Calu3 (cell line): ENCODE results near the gene SCN4A. TPM values are rescaled to one million over a fixed set of nuclear protein-coding genes. Genes with fewer than 3 reads are reported as not detected.
"Not testable (repeated sequence)": the region's sequence is repeated elsewhere in the genome, so short reads cannot be mapped to it uniquely, and the experiment has no call there.

Experiments used
- BruUV-seq: library from RNA; stranded (reverse); fragments of 400-500 nt; replicated peaks from 2 replicates; lab custom pipeline; 2021; lab: Mats Ljungman, UMichigan
- CTCF ChIA-PET: fragments of 300-600 bp; sonication (Branson Sonifier 250); formaldehyde crosslinking; loops from one replicate; lab custom pipeline; 2022; ENCODE audit warnings: antibody characterized with exemption; lab: Charles Lee
- DNase-seq: peaks from one replicate; pipeline ENCODE4 v3.0.0; 2022
- H3K27ac Mint-ChIP-seq: one replicate; pipeline ENCODE4 v1.8.0; 2022; ENCODE audit warnings: mixed read lengths; ENCODE audit not compliant: unreplicated experiment
- H3K27me3 Mint-ChIP-seq: one replicate; pipeline ENCODE4 v1.8.0; 2022; ENCODE audit warnings: mixed read lengths; ENCODE audit not compliant: unreplicated experiment
- H3K36me3 Mint-ChIP-seq: one replicate; pipeline ENCODE4 v1.8.0; 2022; ENCODE audit warnings: mild to moderate bottlenecking, moderate library complexity, mixed read lengths; ENCODE audit not compliant: insufficient read depth, unreplicated experiment
- H3K4me1 Mint-ChIP-seq: one replicate; pipeline ENCODE4 v1.8.0; 2022; ENCODE audit warnings: mild to moderate bottlenecking, low read depth, mixed read lengths; ENCODE audit not compliant: unreplicated experiment
- H3K4me3 Mint-ChIP-seq: one replicate; pipeline ENCODE4 v1.8.0; 2022; ENCODE audit warnings: mild to moderate bottlenecking, low read depth, moderate library complexity, mixed read lengths; ENCODE audit not compliant: unreplicated experiment
- H3K9me3 Mint-ChIP-seq: one replicate; pipeline ENCODE4 v1.8.0; 2022; ENCODE audit warnings: low read depth, mixed read lengths; ENCODE audit not compliant: unreplicated experiment
- intact Hi-C: fragments of 100-400 bp; cut with micrococcal nuclease; formaldehyde crosslinking; loops from one replicate; pipeline ENCODE4 v1.10.0; 2022; ENCODE audit not compliant: unreplicated experiment
- total RNA-seq: library from RNA; stranded (reverse); gene quantifications from 2 replicates; pipeline ENCODE4 v1.2.3, GENCODE V29; 2022
- TF ChIP-seq, protein P1 (sequence below): fragments of 200-600 bp; IDR thresholded peaks from one replicate; pipeline ENCODE4 v1.8.0; 2022; ENCODE audit warnings: antibody characterized with exemption; ENCODE audit not compliant: unreplicated experiment

The SCN4A gene
- total RNA-seq, 1 experiment from 2014 or later, result not detected

DNA sequence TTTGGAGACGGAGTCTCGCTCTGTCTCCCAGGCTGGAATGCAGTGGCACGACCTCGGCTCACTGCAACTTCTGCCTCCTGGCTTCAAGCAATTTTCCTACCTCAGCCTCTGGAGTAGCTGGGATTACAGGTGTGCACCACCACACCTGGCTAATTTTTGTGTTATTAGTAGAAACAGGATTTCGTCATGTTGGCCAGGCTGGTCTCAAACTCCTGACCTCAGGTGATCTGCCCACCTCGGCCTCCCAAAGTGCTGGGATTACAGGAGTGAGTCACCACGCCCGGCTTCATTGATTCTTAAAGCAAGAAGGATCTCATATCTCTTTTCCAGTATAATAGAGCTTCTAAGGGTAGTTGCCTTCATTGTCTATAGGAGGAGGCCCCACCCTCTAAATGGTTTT lies 67.9 kb downstream of the SCN4A start:
- peaks cover 57% of the 10 kb centered on the region for H3K27me3 Mint-ChIP-seq
- not testable (repeated sequence) for BruUV-seq

GRCh38 chr17:63903787-63904201 lies 68.9 kb downstream of the SCN4A start:
- CTCF ChIA-PET, result interaction anchor here (1.1 kb wide), 1 partner anchor 153 kb away, joined by 3 read pairs; no protein-coding TSS in a partner anchor
- H3K4me1 Mint-ChIP-seq, H3K9me3 Mint-ChIP-seq, BruUV-seq, H3K4me3 Mint-ChIP-seq, H3K27ac Mint-ChIP-seq, intact Hi-C loops, H3K36me3 Mint-ChIP-seq: not testable (repeated sequence)
- DNase-seq, result peak; percentile 26
- TF ChIP-seq, protein P1, sequence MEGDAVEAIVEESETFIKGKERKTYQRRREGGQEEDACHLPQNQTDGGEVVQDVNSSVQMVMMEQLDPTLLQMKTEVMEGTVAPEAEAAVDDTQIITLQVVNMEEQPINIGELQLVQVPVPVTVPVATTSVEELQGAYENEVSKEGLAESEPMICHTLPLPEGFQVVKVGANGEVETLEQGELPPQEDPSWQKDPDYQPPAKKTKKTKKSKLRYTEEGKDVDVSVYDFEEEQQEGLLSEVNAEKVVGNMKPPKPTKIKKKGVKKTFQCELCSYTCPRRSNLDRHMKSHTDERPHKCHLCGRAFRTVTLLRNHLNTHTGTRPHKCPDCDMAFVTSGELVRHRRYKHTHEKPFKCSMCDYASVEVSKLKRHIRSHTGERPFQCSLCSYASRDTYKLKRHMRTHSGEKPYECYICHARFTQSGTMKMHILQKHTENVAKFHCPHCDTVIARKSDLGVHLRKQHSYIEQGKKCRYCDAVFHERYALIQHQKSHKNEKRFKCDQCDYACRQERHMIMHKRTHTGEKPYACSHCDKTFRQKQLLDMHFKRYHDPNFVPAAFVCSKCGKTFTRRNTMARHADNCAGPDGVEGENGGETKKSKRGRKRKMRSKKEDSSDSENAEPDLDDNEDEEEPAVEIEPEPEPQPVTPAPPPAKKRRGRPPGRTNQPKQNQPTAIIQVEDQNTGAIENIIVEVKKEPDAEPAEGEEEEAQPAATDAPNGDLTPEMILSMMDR, result peak; percentile 13
- peaks cover 52% of the 10 kb centered on the region for H3K27me3 Mint-ChIP-seq

More for the DNA sequence above, 67.9 kb downstream of the SCN4A start:
- intact Hi-C loops, H3K9me3 Mint-ChIP-seq, CTCF ChIA-PET, H3K27ac Mint-ChIP-seq, H3K4me1 Mint-ChIP-seq, DNase-seq, H3K36me3 Mint-ChIP-seq, H3K4me3 Mint-ChIP-seq: not testable (repeated sequence)

GRCh38 chr17:63901971-63902370 lies 70.7 kb downstream of the SCN4A start:
- H3K4me3 Mint-ChIP-seq, BruUV-seq, H3K36me3 Mint-ChIP-seq, intact Hi-C loops, H3K9me3 Mint-ChIP-seq, H3K27ac Mint-ChIP-seq, H3K4me1 Mint-ChIP-seq, DNase-seq: not testable (repeated sequence)
- H3K27me3 Mint-ChIP-seq, result peaks cover 41% of the 10 kb centered on the region
- CTCF ChIA-PET, result interaction anchor here (0.7 to 1.0 kb wide), 3 partner anchors 36 to 124 kb away, joined by 3 read pairs; no protein-coding TSS in a partner anchor

DNA sequence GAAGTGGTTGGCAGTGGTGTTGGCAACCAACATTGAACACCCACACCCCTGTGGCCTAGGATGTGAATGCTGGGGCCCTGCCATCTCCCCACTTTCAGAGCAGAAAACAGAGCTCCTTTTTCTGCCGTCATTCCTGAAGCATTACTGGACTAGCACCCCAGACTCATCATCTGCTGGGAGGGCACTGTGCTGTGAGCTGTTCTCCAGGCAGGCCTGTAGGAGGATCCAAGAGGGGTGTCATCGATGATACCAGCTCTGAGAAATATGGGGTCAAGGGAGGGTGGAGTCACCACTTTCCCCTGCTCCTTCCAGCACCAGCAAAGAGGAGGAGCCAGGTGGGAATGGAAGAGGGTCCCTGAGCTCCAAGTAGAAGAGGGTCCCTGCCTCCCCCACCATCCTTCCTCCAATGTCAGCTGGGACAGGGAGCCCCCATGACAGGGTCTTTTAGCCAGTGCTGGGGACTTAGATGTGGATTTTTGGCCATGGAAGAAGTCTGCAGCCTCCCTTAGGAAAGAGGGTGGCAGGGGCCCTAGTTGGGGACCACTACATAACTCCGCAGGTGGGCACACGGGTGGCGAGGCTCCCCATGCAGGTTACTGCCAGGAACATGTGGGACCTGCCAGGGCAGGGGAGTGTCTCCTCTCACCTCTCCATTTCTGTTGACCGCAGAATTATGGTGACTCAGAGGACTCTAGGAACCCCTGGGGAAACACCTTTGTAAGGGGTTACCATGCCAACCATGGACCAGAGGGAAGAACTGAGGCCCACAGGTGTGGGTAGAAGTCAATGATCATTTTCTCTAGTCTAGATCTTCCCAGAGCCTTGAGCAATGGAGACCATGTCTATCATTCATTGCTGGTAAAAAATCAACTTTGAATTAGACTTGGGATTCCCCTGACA lies 73.6 kb downstream of the SCN4A start:
- intact Hi-C loops, H3K27ac Mint-ChIP-seq, H3K4me3 Mint-ChIP-seq, H3K4me1 Mint-ChIP-seq, H3K9me3 Mint-ChIP-seq, H3K36me3 Mint-ChIP-seq, BruUV-seq, CTCF ChIA-PET: not testable (repeated sequence)
- DNase-seq, result peak; percentile 28
- peaks cover 28% of the 10 kb centered on the region for H3K27me3 Mint-ChIP-seq

GRCh38 chr17:63896524-63897354 lies 76.0 kb downstream of the SCN4A start, which contains the start of gene CSH1:
TSS of gene CSH1 (minus strand) at chr17:63896574. CDS start at chr17:63896511, 63 bp downstream.
- BruUV-seq, H3K4me3 Mint-ChIP-seq, CTCF ChIA-PET, H3K9me3 Mint-ChIP-seq, H3K4me1 Mint-ChIP-seq, DNase-seq, H3K36me3 Mint-ChIP-seq, H3K27ac Mint-ChIP-seq, intact Hi-C loops: not testable (repeated sequence)
- peaks cover 27% of the 10 kb centered on the region for H3K27me3 Mint-ChIP-seq

GRCh38 chr17:63894821-63895220 lies 77.9 kb downstream of the SCN4A start:
- H3K4me1 Mint-ChIP-seq, intact Hi-C loops, H3K27ac Mint-ChIP-seq, H3K4me3 Mint-ChIP-seq, CTCF ChIA-PET, H3K36me3 Mint-ChIP-seq, H3K9me3 Mint-ChIP-seq, DNase-seq, BruUV-seq: not testable (repeated sequence)
- H3K27me3 Mint-ChIP-seq, result peaks cover 22% of the 10 kb centered on the region

DNA sequence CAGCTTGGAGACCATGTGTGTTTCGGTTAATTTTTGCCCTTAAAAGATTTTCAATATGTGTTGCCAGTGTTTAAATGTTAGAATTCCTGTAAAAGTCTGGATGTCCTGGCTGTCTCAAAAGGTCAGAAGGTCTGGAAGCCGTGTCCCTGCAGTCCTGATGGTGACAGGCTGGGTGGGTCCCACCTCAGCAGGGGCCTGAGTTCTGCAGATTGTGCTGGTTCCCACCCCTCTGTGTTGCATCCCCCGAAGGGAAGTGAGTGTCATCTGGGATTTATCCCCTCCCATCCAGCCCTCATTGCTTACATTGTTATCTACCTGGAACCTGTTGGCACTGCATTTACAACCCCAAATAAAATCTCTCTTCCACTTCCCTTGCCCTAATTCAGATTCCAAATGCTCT lies 78.7 kb downstream of the SCN4A start:
- H3K4me1 Mint-ChIP-seq, BruUV-seq, H3K36me3 Mint-ChIP-seq, CTCF ChIA-PET, H3K4me3 Mint-ChIP-seq, DNase-seq, H3K9me3 Mint-ChIP-seq, H3K27ac Mint-ChIP-seq, intact Hi-C loops: not testable (repeated sequence)
- peaks cover 22% of the 10 kb centered on the region for H3K27me3 Mint-ChIP-seq

DNA sequence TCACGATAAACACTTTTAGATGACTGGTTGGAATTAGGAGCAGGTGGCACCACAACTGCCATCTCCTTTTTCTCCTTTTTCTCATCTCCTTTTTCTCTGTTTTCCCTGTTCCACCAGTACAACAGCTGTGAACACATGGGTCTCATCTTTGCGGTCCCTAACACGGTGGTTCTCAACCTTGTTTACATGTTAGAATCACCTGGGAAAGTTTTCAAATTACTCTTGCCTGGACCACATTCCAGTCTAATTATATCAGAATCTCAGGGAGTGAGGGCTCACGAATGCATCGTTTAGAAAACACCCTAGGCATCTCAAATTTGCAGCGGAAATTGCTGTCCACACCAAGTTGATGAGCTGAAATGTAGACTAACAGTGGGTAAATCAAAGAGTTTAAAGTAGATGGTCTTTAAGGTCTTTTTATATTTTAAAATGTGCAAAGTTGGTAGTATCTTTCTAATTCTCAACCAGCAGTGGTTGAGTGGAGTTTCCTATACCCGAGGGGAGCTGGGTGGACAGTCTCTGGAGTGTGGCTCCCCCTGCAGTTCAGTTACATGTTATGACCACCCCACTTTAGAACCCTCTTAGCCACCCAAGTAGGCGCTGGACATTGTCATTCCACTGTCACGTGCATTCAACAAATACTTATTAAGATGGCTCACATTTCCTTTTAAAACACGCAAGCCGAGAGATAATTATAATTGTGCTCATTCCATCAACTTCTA lies 80.2 kb downstream of the SCN4A start:
- DNase-seq, H3K4me3 Mint-ChIP-seq, H3K4me1 Mint-ChIP-seq, BruUV-seq, H3K36me3 Mint-ChIP-seq, H3K27ac Mint-ChIP-seq, H3K9me3 Mint-ChIP-seq, intact Hi-C loops: not testable (repeated sequence)
- CTCF ChIA-PET, result interaction anchor here (0.6 kb wide), 1 partner anchor 245 kb away, joined by 3 read pairs; no protein-coding TSS in a partner anchor
- H3K27me3 Mint-ChIP-seq, result peaks cover 24% of the 10 kb centered on the region
